GM19438 (cell line): ENCODE results near the gene GOLIM4.
A peak's percentile ranks its signal among the peaks of the same experiment; 100 is the strongest.
"Not testable (repeated sequence)": the region's sequence is repeated elsewhere in the genome, so short reads cannot be mapped to it uniquely, and the experiment has no call there.

Experiments
- ATAC-seq: cut with Tn5 transposase; IDR thresholded peaks from one replicate; pipeline ENCODE4 v1.9.1; 2021; ENCODE audit warnings: low read depth; ENCODE audit not compliant: unreplicated experiment

Gene GOLIM4

DNA sequence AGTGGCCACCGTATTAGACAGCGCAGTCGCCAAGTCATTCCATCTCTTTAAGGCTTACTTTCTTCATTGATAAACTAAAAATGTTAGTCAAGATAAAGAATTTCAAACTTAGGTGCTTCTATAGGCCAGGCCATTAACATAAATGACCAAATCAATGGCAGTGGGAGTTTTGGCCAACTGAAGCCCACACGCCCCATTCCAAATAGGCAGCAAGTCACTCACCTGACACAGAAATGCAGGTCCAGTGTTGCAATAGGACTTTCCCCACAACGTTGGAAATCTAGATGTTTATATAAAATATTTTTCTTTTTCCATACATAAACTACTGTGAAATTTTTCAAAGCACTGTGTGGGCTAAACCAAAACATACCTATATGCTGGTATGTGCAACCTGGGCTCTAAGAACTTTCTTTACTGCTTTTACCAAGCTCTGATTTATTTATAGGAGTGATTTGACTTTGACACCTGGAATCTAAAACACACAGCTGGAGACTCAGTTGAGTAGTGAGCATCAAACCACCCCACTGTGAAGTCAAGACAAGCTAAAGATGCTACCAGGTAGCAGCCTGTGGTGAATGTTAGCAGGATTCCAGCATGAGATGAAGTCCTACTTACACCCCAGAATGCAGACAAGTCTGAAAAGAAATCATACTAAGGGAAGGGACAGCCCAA lies 15.1 kb downstream of the GOLIM4 start:
- no peak for ATAC-seq

DNA sequence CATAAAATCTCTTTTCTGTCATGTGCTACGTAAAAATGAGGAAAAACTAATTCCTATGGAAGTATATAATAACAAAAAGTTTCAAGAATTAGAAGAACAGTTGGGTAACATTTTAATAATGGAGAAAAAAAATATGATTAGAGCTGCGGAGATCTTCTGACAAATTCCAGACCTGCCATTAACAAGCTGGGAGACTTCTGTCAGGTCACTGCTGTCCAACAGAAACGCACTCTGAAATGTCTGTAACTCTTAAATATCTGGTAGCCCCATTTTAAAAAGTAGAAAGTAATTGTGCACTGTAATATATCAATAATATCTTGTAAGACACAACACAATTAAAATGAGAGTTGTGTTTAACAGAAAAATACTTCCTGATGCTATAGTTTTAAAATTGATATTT lies 15.7 kb downstream of the GOLIM4 start:
- no peak for ATAC-seq

DNA sequence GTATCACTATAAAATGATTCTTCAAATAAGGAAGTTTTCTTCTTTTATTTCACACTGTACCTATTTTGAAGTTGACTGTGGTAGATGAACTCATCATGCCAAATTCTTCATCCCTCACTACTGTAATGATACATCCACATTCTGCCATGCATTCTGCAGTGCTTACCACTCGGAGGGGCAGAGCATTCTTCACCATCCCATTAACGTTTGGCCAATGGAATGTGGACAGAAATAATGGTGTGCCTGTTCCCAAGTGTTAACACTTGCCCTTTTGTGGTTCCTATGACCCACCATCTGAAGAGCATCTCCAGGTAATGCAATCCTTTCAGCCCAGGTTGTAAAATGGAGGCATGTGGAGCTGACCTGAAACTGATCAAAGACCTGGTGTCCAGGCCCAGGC lies 18.6 kb downstream of the GOLIM4 start:
- no peak for ATAC-seq

DNA sequence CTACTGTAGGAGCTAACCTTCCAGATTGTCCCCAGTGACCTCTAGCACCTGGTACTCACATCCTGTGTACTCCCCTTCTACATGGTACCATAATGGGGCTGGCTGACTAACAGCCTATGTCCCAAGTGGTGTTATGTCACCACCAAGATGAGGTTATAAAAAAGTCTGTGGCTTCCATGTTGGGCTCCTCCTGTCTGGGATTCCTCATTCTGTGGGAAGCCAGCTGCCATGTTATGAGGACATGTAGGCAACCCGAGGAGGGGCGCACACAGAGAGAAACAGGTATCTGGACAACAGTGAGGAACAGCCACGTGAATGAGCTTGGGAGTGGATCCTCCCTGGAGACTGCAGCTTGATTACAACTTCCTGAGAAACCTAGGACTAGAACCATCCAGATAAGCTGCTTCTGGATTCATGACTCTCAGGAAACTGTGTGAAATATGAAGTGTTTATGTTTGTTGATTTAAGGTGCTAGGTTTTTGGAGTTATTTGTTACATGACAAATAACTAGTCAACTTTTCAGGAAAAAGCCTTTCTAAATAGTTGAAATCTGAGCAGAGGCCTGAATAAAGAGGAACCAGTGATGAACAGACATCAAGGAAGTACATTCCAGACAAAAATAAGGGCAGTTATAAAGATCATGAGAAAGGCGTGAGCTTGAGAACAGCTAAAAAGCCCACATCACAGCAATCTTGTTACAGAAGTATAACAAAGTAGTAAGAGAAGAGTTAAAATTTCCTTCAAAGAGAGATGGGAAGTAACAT lies 21.7 kb downstream of the GOLIM4 start:
- ATAC-seq, result no peak

DNA sequence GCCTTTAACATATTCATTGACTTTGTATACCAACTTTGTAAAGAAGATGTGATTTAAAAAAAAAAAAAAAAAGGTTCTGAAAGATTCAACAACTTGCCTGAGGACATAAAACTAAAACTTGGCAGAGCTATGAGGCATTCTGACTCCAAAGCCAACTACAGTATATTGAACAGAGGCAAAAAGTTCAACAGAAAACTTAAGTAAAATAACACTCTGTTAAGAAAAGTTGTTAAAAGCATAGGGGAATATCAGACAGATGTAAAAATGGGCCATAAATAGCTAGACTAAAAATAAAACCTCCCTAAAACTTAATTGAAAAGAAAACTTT lies 23.4 kb downstream of the GOLIM4 start:
- ATAC-seq, result no peak

DNA sequence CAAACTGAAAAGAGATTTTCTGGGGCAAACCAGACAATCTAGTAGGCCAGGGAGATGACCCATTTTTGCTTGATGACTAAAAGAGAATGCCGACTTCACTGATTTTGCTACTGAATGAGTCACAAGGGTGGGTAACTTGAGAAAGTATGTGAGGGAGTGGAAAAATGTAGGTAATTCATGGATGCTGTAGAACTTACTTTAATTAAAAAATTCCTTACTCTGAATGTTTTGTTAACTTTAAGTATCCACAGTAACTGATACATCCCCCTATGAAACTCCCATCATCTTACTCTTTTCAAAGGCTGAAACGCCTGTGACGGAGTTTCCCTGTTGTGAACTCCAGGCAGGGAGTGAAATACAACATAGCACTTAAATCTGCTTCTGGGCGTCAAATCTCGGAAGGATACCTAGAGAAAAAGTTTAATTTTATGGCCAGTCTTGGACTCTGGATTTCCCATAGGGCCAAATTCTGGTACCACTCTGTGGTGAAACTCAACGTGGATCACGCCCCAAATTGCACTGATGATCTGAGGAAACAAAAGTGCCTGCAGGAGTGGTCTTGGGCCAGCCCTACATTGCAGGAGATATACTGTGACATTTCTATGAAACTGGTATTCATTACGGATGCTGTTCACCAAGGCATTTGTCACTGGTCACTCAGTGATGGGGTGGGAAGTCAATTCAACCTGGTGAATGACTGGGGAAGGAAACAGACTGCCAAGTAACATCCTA lies 24.0 kb downstream of the GOLIM4 start:
- ATAC-seq, result no peak

DNA sequence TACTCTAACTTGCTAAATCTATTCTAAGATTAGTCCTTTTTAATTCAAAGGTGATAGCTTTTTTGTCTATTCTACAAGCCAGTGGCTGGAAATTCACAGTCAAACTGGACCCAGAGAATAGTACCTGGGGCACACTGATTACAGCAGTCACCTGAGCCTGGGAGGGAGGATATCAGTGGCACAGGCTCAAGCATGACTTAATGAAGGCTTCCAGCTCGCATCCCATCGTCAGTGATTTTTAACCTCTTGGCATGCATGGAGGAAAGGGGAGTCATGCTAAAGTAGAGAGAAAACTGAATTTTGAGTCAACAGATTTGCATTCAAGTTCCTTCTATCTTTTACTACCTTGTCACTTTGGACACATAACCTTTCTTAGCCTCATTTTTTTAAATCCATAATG lies 24.8 kb downstream of the GOLIM4 start:
- ATAC-seq, result no peak

DNA sequence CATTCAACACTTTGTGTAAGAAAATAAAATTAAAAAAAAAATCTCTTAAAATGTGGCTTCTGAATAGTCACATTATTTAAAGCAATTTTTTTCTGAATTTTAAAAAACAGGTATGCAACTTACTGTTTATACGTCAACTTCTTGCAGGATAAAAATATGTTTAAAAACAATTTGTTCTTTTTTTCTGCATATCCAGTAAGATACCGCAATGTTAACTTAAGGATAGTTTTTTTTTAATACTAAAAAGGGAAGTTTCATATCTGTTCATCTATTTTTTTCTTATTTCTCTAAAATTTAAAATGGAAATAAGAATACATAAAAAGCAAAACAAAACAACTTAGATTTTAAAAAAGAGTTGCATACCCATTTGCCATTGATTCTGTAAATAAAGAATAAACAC lies 27.4 kb downstream of the GOLIM4 start:
- no peak for ATAC-seq

DNA sequence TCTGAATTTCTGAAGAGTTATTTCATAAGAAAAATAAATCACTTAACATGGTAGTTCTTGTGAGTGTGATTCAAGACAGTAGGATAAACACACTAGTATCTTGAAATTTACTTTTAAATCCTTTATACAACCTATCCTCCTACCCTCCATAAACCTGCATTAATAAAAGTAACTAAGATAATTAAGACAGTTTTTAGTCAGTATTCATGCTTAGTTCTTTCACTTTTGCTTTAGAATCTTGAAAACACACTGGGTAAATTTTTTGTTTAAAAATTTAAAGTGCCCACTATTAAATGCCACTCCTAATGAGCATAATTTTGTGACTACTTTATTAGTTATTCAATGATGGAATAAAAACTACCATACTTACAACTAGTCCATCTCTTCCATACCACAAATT lies 28.8 kb downstream of the GOLIM4 start:
- ATAC-seq, result no peak

DNA sequence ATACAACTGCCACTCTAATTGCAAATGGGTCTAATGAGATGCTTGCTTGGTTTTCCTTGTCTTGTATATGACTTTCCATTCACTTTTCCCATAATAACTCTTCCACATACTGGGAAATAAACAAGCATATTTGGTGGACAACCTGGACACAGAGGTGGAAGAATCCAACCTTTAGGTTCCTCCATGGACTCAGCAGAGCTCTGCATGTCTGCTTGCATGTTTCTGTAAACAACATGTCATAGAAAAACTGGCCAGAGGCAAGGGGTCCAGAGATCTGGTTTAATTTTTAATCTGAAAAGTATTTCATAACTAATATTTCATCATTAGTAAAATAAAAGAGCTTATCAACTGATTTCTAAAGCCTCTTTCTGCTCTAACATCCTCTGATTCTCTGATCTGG lies 30.2 kb downstream of the GOLIM4 start:
- ATAC-seq, result no peak

DNA sequence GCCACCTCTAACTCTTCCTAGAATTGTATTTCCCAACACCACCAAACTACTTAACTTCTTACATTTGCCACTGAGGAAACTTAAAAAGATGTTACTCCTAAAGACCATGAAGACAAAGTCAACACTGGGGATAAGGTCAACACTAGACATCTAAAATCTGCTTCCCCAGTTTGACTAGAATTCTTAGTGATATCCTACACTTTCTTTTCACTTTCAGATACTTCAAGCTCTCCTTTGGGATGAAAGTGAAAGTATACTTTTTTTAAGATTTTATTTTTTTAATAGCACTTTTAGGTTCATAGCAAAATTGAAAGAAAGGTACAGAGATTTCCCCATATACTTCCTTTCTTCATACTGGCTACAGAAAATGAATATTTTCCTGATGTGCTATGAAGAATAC lies 32.6 kb downstream of the GOLIM4 start:
- ATAC-seq, result no peak

DNA sequence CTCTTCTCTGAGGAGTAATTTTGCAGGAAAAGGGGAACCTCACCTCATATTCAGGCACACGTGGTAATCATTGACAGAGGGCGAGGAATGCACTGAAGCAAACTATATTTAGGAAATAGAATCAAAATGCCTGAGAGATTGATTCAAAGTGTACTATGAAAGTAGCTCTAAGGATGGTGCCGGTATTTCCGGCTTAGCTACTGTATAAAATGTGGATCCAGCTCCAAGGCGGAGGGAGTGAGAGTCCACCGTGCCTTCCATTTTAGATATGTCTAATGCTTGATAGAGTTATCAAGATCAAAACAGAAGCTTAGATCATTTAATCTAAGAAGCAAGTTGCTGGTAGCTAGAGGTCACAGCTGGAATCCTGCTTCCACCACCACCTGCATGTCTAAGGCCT lies 33.0 kb downstream of the GOLIM4 start:
- no peak for ATAC-seq

DNA sequence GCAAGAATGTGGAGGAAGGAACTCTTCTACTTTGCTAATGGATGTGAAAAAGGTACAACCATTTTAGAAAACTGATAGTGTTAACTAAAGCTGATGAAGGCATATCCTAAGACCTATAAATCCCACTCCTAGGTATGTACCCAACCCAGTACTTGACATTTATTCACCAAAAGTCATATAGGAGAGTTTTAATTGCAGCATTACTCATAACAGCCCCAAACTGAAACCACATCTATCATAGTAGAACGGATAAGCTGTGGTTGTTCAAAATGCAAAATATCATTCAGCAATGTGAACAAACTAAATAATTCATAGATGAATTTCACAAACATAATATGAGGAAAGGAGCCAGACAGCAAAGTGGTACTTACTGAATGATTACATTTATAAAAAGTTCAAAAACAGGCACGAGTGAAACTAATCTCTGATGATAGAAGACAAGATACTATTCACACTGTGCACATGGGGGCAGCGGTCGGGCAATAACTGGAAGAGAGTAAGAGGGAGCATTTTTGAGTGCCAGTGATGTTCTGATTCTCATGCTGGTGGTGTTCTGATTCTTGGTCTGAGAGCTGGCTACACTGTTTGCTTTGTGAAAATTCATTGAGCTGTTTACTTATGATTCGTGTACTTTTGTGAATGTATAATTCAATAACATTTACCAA lies 34.3 kb downstream of the GOLIM4 start:
- ATAC-seq, result peak; percentile 84

DNA sequence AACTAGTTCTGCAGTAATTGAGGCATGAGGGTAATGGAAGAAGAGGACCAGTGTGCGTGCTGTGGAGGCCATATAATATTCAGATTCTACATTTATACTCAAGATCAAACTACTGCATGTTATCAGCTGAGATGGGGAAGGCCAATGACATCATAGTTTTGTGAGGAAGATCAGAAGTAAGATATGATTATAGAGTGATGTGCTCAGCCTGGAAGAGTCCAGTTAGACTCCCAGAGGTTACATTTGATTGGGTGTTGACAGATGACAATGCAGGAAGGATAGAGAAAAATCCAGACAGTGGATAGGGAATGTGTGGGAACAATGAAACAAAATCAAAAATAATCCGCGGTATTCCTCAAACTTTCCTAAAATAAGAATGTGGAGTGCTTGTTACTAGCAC lies 35.4 kb downstream of the GOLIM4 start:
- ATAC-seq, result no peak

DNA sequence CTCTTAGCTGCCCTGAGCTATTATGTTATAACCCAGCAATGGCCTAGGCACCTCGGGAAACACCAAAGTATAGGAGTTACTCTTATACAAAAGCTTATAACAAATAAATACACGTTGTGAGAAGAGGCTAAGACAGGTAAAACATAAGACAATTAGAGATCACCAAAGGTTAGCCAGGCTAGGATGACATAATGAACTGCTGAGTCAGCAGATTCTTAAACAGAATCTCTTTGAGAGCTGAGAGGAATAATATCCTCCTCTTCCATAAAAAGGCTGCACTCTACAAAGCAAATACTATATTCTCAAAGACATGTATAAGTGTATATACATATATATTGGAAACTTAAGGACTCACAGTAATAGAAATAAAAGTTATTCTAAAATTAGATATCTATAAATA lies 37.2 kb downstream of the GOLIM4 start:
- ATAC-seq, result no peak

DNA sequence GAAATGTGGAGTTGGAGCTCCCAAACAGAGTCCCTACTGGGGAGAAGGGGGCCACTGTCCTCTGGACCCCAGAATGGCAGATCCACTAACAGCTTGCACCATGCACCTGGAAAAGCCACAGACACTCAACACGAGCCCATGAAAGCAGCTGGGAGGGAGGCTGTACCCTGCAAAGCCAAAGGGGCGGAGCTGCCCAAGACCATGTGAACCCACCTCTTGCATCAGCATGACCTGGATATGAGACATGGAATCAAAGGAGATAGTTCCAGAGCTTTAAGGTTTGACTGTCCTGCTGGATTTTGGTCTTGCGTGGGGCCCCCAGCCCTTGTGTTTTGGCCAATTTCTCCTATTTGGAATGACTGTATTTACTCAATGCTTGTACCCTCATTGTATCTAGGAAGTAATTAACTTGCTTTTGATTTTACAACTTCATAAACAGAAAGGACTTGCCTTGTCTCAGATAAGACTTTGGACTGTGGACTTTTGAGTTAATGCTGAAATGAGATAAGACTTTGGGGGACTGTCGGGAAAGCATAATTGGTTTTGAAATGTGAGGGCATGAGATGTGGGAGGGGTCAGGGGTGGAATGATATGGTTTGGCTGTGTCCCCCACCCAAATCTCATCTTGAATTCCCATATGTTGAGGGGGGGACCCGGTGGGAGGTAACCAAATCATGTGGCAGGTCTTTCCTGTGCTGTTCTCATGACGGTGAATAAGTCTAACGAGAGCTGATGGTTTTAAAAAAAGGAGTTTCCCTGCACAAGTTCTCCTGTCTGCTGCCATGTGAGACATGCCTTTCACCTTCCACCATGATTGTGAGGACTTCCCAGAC lies 39.1 kb downstream of the GOLIM4 start:
- not testable (repeated sequence) for ATAC-seq

DNA sequence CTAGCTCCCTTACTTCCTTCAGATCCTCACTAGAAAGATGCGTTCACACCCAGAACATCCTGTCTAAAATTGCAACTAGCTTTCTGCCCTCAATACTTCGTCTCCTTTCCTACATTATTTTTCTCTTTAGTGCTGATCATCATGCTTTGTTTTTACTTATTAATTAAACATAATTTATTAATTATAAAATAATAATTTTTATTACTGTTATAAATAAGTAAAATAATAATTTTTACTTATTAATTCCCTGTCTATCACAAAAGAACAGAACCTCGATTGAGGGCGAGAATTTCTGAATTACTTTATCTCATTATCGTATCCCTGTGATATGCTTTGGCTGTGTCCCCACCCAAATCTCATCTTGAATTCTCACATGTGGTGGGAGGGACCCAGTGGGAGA lies 41.3 kb downstream of the GOLIM4 start:
- no peak for ATAC-seq

DNA sequence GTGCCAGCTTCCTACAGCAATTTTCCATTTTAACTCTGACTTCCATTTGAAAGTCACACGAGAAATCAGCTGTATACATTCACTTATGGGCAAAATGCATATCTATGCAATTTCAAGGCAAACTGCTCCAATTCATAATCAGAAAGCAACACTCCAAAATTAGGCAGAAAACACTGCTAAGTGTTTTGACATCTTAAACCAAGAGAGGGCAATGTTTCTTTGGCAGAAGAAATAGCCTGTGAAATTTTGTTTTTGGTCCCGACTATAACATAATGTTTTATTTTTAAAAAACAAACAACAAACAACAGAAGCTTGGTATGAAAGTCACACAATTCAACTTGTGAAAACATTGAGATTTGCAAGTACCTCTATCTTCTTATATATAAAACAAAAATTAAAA lies 42.6 kb downstream of the GOLIM4 start:
- no peak for ATAC-seq

DNA sequence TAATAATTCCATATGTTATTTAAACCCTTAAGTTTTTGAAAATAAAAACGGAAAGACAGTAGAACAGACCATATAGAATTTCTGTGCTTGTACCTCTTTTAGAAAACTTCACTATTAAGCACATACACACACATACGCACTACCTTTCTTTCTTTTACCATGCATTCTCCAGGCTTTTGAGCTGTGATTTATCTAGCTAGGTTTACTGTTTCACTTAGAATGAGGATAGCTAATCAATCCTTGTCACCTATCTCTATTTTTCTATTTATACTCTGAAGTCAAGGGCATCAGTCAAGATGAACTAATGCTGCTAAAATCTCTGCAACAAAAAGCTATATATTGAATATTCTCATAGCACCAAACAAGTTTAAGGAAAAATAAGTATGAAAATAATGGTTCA lies 43.2 kb downstream of the GOLIM4 start:
- no peak for ATAC-seq
